ENCODE data around the gene TDG.
"Not testable (repeated sequence)": the region's sequence is repeated elsewhere in the genome, so short reads cannot be mapped to it uniquely, and the experiment has no call there.

Gene TDG

DNA sequence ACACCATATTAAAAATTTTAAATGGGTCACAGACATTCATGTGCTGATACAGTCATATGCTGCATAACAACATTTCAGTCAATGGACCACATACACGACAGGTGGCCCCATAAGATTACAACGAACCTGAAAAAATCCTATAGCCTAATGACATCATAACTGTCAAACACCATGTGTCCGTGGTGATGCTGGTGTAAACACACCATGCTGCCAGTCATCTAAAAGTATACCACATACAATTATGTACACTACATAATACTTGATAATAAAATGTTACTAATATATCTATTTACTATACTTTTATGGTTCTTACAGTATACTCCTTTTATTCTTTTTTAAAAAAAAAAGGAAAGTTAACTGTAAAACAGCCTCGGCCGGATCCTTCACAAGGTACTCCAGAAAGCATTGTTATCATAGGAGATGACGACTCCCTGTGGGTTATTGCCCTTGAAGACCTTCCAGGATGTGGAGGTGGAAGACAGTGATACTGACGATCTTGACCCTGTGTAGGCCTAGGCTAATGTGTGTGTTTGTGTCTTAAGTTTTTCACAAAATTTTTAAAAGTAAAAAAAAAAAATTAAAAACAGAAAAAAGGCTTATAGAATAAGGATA lies 5.0 kb upstream of the TDG start:
- DNase-seq, result no peak

DNA sequence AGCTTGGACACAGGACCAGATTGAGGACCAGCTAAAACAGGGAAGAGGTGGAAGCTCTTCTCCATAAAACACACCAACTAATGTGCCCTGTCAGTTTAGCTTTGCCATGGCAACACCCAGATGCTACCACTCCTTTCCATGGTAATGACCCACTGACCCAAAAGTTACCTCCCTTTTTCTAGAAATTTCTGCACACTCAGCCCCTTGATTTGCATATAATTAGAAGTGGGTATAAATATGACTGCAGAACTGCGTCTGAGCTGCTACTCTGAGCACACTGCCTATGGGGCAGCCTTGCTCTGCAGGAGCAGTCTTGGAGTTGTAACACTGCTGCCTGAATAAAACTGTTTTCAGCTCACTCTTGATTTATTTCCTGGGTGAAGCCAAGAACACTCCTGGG lies 3.2 kb upstream of the TDG start:
- DNase-seq, result no peak

- DNase-seq, result no peak
Measured at GRCh38 chr12:103964805-103965204, 867 bp upstream of the TDG start.

DNA sequence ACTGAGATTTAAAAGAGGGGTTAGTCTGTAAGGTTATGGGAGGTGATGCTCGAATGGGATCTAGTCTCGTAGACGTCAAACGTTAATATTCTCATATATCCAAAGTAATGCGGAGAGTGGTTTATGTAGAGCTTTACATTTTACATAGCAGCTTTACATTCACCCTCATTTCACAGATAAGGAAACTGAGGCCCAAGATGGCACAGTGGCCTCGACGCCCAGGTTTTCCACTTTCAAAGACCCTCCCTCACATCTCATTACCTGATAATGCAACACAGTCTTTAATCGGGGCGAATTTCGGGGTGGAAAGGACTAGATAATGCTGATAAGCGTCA lies 450 bp upstream of the TDG start:
- DNase-seq, result no peak

DNA sequence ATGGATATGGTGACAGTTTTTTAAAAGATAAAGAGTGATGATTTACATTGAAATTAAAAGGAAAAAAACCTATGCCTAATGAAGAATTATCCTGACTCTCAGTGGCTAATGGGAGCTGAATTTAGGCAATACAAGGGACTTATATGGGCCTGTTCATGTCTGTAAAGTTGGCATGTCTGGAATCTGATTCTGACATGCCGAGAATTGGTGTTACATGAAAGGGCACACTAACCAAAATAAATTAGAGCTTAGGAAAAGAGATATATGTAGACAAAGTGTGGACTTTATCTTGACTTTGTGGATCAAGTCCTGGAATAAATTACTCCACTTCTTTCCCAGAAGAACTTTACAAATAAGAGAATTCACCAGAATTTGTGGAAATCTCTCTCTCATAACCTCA lies 1.1 kb downstream of the TDG start:
- no peak for DNase-seq

GRCh38 chr12:103969391-103969790 lies 3.7 kb downstream of the TDG start:
- no peak for DNase-seq

- no peak for DNase-seq
Measured at GRCh38 chr12:103973909-103974308, 8.2 kb downstream of the TDG start.

DNA sequence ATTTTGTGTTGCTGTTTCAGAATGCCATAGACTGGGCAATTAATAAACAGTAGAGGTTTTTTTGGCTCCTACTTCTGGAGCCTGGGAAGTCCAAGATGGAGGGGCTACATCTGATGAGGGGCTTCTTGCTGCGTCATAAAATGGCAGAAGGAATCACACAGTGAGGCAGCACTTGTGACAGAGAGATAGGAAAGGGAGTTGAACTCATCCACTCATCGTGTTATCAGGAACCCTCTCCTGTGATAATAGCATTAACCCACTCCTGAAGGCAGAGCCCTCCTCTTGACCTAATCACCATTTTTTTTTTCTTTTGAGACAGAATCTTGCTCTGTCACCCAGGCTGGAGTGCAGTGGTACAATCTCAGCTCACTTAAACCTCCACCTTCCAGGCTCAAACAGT lies 9.7 kb downstream of the TDG start:
- no peak for DNase-seq

DNA sequence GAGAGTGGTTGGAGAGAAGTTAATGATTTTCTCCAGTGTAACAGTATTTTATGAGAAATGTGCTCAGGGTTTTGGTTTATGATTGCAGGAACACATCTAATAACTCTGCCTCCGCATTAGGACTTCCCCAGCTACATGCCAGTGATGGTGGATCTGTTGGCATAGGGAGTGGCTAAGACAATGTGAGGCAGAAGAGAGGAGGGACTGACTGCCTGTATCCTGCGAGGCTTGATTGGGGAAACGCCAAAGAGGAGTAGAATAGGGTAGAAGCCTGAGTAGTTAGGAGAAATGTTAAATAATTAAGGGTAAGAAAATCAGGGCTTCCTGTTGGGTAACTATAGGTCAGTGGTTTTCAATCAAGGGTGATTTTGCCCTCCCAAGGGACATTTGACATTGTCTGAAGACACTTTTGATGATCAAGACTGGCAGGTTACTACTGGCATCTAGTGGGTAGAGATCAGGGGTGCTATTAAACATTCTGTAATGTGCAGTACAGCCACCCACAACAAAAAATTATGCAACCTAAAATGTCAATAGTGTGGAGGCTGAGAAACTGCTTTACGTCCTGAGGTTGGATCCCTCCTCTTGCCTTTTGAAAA lies 12.8 kb downstream of the TDG start:
- DNase-seq, result no peak

DNA sequence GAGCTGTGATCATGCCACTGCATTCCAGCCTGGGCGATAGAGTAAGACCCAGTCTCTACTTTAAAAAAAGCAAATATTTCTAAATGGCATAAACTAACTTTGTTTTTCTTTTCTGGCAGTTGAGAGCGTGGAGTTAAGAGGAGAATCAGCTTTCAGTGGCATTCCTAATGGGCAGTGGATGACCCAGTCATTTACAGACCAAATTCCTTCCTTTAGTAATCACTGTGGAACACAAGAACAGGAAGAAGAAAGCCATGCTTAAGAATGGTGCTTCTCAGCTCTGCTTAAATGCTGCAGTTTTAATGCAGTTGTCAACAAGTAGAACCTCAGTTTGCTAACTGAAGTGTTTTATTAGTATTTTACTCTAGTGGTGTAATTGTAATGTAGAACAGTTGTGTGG lies 21.2 kb downstream of the TDG start:
- DNase-seq, result no peak

DNA sequence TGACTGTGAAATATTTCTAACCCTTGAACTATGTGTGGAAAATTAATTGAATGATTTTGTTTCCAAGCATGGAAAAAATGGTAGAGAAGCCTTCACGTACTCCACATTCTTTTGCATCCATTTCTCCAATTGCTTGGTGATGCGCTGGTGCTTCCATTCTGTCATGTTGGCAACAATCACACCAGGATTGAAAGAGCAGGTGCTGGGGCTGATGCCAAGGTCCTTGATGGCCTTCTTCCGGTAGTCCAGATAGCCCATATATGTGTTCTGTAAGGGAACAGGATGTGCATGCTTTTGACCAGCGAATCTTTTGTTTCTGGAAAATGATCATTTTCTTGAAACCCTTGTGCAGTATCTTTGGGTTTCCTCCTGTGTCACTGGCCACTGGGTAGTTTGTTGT lies 28.6 kb downstream of the TDG start:
- no peak for DNase-seq

GRCh38 chr12:103996595-103996994 lies 30.9 kb downstream of the TDG start:
- DNase-seq, result no peak

DNA sequence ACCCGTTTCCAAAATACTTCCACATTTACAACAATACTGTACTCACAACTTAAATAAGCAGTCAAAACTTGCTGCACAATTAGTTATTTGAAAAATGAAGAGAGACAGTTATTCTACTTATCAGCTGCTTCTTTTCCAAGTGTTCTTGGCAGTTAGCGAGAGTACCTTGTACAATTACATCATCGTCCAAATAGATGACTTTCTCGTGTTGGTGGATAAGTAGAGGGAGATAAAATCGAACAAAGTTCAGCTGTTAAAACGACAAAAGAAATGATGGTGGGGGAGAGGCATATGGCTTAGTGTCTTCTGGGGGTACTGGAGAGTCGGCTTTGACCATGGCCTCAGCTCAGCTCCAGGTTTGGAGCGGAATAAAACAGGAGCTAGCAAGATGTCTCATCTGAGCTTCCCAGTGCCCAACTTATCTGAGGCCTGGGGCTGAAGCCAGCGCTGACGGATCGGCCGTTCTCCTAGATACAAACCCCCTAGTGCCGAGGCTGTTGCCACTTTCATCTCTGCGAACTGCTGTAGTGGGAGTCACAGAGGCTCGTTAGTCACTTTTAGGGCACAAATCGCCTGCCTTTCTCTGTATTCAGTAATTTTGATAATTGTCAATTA lies 31.7 kb downstream of the TDG start:
- DNase-seq, result no peak

GRCh38 chr12:103998976-103999375 lies 33.3 kb downstream of the TDG start:
- no peak for DNase-seq

GRCh38 chr12:104000807-104001434 lies 35.2 kb downstream of the TDG start:
- DNase-seq, result no peak

DNA sequence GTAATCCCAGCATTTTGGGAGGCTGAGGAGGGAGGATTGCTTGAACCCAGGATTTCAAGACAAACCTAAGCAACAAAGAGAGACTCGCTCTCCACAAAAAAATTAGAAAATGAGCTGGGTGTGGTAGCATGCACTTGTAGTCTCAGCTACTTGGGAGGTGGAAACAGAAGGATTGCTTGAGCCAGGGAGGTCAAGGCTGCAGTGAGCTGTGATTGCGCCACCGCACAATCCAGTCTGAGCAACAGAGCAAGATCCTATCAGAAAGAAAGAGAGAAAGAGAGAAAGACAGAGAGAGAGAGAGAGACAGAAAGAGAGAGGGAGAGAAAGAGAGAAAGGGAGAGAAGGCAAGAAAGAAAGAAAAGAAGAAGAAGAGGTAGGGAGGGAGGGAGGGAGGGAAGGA lies 37.0 kb downstream of the TDG start:
- DNase-seq, result no peak

DNA sequence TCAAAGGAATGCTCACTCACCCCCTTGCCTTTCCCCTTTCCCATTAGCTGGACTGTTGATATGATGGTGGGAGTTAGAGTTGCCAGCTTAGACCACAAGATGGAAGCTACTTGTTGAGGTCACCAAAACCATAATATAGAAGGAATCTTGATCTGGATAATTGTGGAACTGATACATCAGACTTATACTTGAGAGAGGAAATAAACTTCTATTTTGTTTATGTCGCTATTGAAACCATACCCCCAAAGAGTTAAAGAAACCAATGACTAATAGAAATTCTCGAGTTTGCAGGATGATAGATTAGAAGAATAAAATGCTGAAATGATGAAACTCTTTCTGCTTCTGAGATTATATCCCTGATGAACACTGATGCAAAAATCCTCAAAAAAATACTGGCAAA lies 37.9 kb downstream of the TDG start:
- no peak for DNase-seq

GRCh38 chr12:104006929-104007328 lies 41.3 kb downstream of the TDG start:
- DNase-seq, result no peak

DNA sequence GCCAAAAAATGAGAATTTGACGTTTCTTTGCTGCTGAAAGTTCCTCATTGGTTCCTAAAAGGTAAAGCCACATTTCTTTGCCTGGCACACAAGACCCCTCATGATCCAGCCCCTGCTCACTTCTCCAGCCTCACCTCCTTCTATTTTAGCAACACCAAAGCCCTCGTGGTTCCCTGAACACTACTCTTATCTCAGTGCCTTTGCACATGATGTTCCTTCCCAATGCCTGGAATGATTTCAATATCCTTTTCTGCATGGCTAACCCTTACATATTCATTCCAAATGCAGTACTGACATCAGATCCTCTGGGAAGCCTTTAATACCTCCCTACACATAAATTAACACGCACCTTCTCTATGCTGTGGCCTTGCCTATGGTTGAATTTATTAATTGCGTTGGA lies 44.4 kb downstream of the TDG start:
- DNase-seq, result no peak

GRCh38 chr12:104010606-104011169 lies 45.0 kb downstream of the TDG start:
- DNase-seq, result no peak

- DNase-seq, result no peak
Measured at GRCh38 chr12:104011253-104011652, 45.6 kb downstream of the TDG start.

- no peak for DNase-seq
Measured at GRCh38 chr12:104012331-104012730, 46.7 kb downstream of the TDG start.

- DNase-seq, result not testable (repeated sequence)
Measured at GRCh38 chr12:104021862-104022261, 56.2 kb downstream of the TDG start.

- DNase-seq, result no peak
Measured at GRCh38 chr12:104022786-104023185, 57.1 kb downstream of the TDG start.

Measured in activated CD4-positive, alpha-beta T cell treated with anti-CD3 and anti-CD28 coated beads, Interleukin-2, amount 50 U/mL, for 1 hour (primary cell).